Caco-2 (cell line): ENCODE results near the gene DNAH10. TPM values are rescaled to one million over a fixed set of nuclear protein-coding genes. Genes with fewer than 3 reads are reported as not detected.

Experiments used
- BruUV-seq: library from RNA; stranded (reverse); fragments of 400-500 nt; replicated peaks from 2 replicates; lab custom pipeline; 2021; lab: Mats Ljungman, UMichigan
- CTCF ChIA-PET: fragments of 300-600 bp; sonication (Branson Sonifier 250); formaldehyde crosslinking; loops from one replicate; lab custom pipeline; 2022; ENCODE audit warnings: antibody characterized with exemption; lab: Charles Lee
- POLR2A ChIA-PET: fragments of 300-600 bp; sonication (Branson Sonifier 250); formaldehyde crosslinking; loops from one replicate; lab custom pipeline; 2022; ENCODE audit warnings: antibody characterized with exemption; lab: Charles Lee
- DNase-seq, 2 experiments: peaks; one replicate each; pipeline versions ENCODE4 v3.0.0 to v3.0.0-alpha.2; 2020 to 2022
- H3K27me3 ChIP-seq: replicated peaks from 2 replicates; pipeline ENCODE4 v1.6.0; 2011; ENCODE audit warnings: low read length; ENCODE audit not compliant: control insufficient read depth, insufficient read depth
- H3K36me3 ChIP-seq: 2 replicates; pipeline ENCODE4 v1.5.1; 2011; ENCODE audit warnings: low read length; ENCODE audit not compliant: control insufficient read depth, insufficient read depth
- H3K4me1 ChIP-seq: fragments of 250-450 bp; sonication (Bioruptor Pico); 2 replicates; pipeline ENCODE4 v1.5.1; 2020; ENCODE audit warnings: mild to moderate bottlenecking
- H3K4me3 ChIP-seq: 2 replicates; pipeline ENCODE4 v1.5.1; 2011; ENCODE audit warnings: low read depth, mild to moderate bottlenecking, control low read depth, low read length
- H3K9me3 ChIP-seq: fragments of 250-450 bp; sonication (Bioruptor Pico); 2 replicates; pipeline ENCODE4 v1.5.1; 2020; ENCODE audit warnings: mild to moderate bottlenecking, moderate library complexity
- H3K27ac Mint-ChIP-seq: one replicate; pipeline ENCODE4 v1.8.0; 2022; ENCODE audit warnings: mixed read lengths; ENCODE audit not compliant: unreplicated experiment
- H3K27me3 Mint-ChIP-seq: one replicate; pipeline ENCODE4 v1.8.0; 2022; ENCODE audit warnings: mixed read lengths; ENCODE audit not compliant: insufficient read depth, unreplicated experiment
- H3K36me3 Mint-ChIP-seq: one replicate; pipeline ENCODE4 v1.8.0; 2022; ENCODE audit warnings: mild to moderate bottlenecking, mixed read lengths; ENCODE audit not compliant: insufficient read depth, unreplicated experiment
- H3K4me1 Mint-ChIP-seq: one replicate; pipeline ENCODE4 v1.8.0; 2022; ENCODE audit warnings: low read depth, mixed read lengths; ENCODE audit not compliant: unreplicated experiment
- H3K4me3 Mint-ChIP-seq: one replicate; pipeline ENCODE4 v1.8.0; 2022; ENCODE audit warnings: mild to moderate bottlenecking, moderate library complexity, mixed read lengths; ENCODE audit not compliant: unreplicated experiment
- H3K9me3 Mint-ChIP-seq: one replicate; pipeline ENCODE4 v1.8.0; 2022; ENCODE audit warnings: mixed read lengths; ENCODE audit not compliant: unreplicated experiment
- intact Hi-C: fragments of 100-400 bp; cut with micrococcal nuclease; formaldehyde crosslinking; loops from one replicate; pipeline ENCODE4 v1.10.0; 2022; ENCODE audit not compliant: unreplicated experiment
- total RNA-seq: library from RNA; stranded (reverse); gene quantifications from 2 replicates; pipeline ENCODE4 v1.2.3, GENCODE V29; 2022
- TF ChIP-seq, protein P1 (sequence below), 2 experiments: fragments of 200-600 bp in 1 of 2; IDR thresholded peaks; 1 replicate in 1 of 2; 2 replicates in 1 of 2; pipeline versions ENCODE4 v1.5.1 to v1.8.0; 2011 to 2022; ENCODE audit warnings: antibody characterized with exemption in 1 of 2, control low read depth in 1 of 2, inconsistent platforms in 1 of 2, low read depth in 1 of 2, low read length in 1 of 2, mild to moderate bottlenecking in 1 of 2, moderate library complexity in 1 of 2; ENCODE audit not compliant: insufficient read depth in 1 of 2, severe bottlenecking in 1 of 2, unreplicated experiment in 1 of 2

Gene DNAH10
- total RNA-seq, 1 experiment from 2014 or later, result 0.45 TPM

DNA sequence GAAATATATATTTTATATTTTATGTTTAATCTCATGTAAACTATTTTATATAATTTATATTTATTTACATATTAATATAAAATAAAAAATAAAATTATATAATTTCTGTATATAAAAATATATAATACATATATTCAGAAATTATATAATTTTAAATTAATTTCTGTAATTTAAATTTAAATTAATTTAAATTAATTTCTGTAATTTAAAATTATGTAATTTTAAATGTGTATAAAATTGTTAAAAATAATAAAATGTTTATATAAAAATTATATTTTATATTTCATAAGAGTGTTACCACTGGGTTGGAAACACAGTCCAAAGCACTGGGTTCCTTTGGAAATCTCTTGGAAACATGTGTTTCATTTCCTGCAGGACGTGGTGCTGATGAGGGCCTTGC is 94.6 kb downstream of the DNAH10 start:
- TF ChIP-seq, protein P1, sequence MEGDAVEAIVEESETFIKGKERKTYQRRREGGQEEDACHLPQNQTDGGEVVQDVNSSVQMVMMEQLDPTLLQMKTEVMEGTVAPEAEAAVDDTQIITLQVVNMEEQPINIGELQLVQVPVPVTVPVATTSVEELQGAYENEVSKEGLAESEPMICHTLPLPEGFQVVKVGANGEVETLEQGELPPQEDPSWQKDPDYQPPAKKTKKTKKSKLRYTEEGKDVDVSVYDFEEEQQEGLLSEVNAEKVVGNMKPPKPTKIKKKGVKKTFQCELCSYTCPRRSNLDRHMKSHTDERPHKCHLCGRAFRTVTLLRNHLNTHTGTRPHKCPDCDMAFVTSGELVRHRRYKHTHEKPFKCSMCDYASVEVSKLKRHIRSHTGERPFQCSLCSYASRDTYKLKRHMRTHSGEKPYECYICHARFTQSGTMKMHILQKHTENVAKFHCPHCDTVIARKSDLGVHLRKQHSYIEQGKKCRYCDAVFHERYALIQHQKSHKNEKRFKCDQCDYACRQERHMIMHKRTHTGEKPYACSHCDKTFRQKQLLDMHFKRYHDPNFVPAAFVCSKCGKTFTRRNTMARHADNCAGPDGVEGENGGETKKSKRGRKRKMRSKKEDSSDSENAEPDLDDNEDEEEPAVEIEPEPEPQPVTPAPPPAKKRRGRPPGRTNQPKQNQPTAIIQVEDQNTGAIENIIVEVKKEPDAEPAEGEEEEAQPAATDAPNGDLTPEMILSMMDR (IDR thresholded peaks at IDR 0.05; ENCODE audit: insufficient read depth in 1 of 2, low read depth in 1 of 2, low read length in 1 of 2, severe bottlenecking in 1 of 2, unreplicated experiment in 1 of 2), result no peak
- Histone ChIP-seq H3K36me3 (no peaks in the 10 kb centered on the region), H3K9me3 (no peaks in the 10 kb centered on the region), H3K4me1 (no peaks in the 10 kb centered on the region), H3K4me3 (no peak overlapping the region), H3K27me3 (no peaks in the 10 kb centered on the region)
- CTCF ChIA-PET, result no interaction called here
- POLR2A ChIA-PET, result no interaction called here
- H3K36me3 Mint-ChIP-seq, result no peaks in the 10 kb centered on the region
- no peak overlapping the region for H3K4me3 Mint-ChIP-seq
- no peaks in the 10 kb centered on the region for H3K4me1 Mint-ChIP-seq
- no peak overlapping the region for H3K27ac Mint-ChIP-seq
- H3K27me3 Mint-ChIP-seq, result no peaks in the 10 kb centered on the region
- no TSS peak for BruUV-seq
- intact Hi-C loops, result no loop called here
- no peaks in the 10 kb centered on the region for H3K9me3 Mint-ChIP-seq
- no peak for DNase-seq

DNA sequence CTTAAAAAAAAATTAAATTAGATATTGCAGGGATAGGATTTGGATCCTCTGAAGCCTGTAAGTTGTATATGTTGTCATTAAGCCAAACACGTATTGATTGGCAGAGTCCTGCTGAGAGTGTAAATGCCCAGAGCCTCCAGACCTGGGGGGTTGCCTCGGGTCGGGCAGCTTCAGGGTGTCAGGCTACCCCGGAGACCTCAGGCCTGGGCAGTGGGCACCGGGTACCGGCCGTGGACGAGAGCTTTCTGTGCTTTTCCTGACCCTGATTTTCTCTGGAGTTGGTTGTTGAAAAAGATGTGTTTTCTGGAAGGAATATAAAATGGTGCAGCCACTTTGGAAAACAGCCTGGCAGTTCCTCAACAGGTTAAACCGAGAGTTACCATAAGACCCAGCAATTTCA is 96.1 kb downstream of the DNAH10 start:
- ChIA-PET POLR2A (no interaction called here), CTCF (no interaction called here)
- Mint-ChIP-seq H3K27me3 (no peaks in the 10 kb centered on the region), H3K4me1 (no peaks in the 10 kb centered on the region), H3K9me3 (peaks cover 9% of the 10 kb centered on the region), H3K27ac (no peak overlapping the region), H3K36me3 (no peaks in the 10 kb centered on the region), H3K4me3 (no peak overlapping the region)
- Histone ChIP-seq H3K4me1 (no peaks in the 10 kb centered on the region), H3K9me3 (no peaks in the 10 kb centered on the region), H3K36me3 (no peaks in the 10 kb centered on the region), H3K27me3 (no peaks in the 10 kb centered on the region), H3K4me3 (no peak overlapping the region)
- no peak for DNase-seq
- no TSS peak for BruUV-seq
- TF ChIP-seq, protein P1 (IDR thresholded peaks at IDR 0.05; ENCODE audit: insufficient read depth in 1 of 2, low read depth in 1 of 2, low read length in 1 of 2, severe bottlenecking in 1 of 2, unreplicated experiment in 1 of 2), result no peak
- intact Hi-C loops, result no loop called here

DNA sequence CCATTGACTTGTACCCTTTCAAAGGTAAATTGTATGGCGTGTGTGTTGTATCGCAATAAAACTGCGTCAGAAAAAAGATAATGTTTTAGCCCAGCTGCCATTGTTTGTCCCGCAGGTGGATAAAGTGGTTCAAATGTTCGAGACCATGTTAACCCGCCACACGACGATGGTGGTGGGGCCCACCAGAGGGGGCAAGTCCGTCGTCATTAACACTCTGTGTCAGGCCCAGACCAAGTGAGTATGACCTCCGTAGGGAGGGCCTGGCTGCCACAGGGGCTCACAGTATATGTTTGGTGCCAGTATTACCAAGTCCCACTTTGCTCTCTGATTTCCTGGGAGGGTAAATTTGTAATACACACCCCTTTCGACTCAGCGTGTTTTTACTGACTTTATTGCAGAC is 96.9 kb downstream of the DNAH10 start:
- ChIA-PET POLR2A (no interaction called here), CTCF (no interaction called here)
- DNase-seq, result no peak
- intact Hi-C loops, result no loop called here
- H3K27me3 ChIP-seq, result no peaks in the 10 kb centered on the region
- Mint-ChIP-seq H3K27ac (no peak overlapping the region), H3K9me3 (peaks cover 9% of the 10 kb centered on the region), H3K27me3 (no peaks in the 10 kb centered on the region), H3K4me3 (no peak overlapping the region), H3K36me3 (no peaks in the 10 kb centered on the region), H3K4me1 (no peaks in the 10 kb centered on the region)
- TF ChIP-seq, protein P1 (IDR thresholded peaks at IDR 0.05; ENCODE audit: insufficient read depth in 1 of 2, low read depth in 1 of 2, low read length in 1 of 2, severe bottlenecking in 1 of 2, unreplicated experiment in 1 of 2), result no peak
- H3K4me1 ChIP-seq, result no peaks in the 10 kb centered on the region
- H3K4me3 ChIP-seq, result no peak overlapping the region
- BruUV-seq, result no TSS peak
- H3K36me3 ChIP-seq, result no peaks in the 10 kb centered on the region
- no peaks in the 10 kb centered on the region for H3K9me3 ChIP-seq
